Neuronal stem cell (in vitro differentiated cells): Measurements from ENCODE around the gene CXCL9.
"Not testable (repeated sequence)": the region's sequence is repeated elsewhere in the genome, so short reads cannot be mapped to it uniquely, and the experiment has no call there.

ENCODE experiments used
- DNase-seq: peaks from one replicate; pipeline ENCODE4 v3.0.0-alpha.2; 2013; ENCODE audit warnings: low spot score
- H2AFZ ChIP-seq: one replicate; pipeline ENCODE4 v1.6.1; 2013; ENCODE audit warnings: mild to moderate bottlenecking, low read length, inconsistent platforms
- H2AK5ac ChIP-seq: 2 replicates; pipeline ENCODE4 v1.6.1; 2013; ENCODE audit warnings: low read depth, mild to moderate bottlenecking, inconsistent platforms, low read length, moderate library complexity, mixed read lengths
- H2BK120ac ChIP-seq: 2 replicates; pipeline ENCODE4 v1.6.1; 2013; ENCODE audit warnings: low read depth, mild to moderate bottlenecking, inconsistent platforms, low read length, moderate library complexity, mixed read lengths
- H2BK12ac ChIP-seq: one replicate; pipeline ENCODE4 v1.6.1; 2013; ENCODE audit warnings: low read length, inconsistent platforms
- H2BK15ac ChIP-seq: 2 replicates; pipeline ENCODE4 v1.6.1; 2013; ENCODE audit warnings: mild to moderate bottlenecking, low read length, inconsistent platforms, mixed read lengths
- H2BK5ac ChIP-seq: one replicate; pipeline ENCODE4 v1.6.1; 2013; ENCODE audit warnings: inconsistent platforms, mild to moderate bottlenecking, low read length, moderate library complexity
- H3K14ac ChIP-seq: one replicate; pipeline ENCODE4 v1.6.1; 2013; ENCODE audit warnings: low read length, inconsistent platforms
- H3K18ac ChIP-seq: 2 replicates; pipeline ENCODE4 v1.6.1; 2013; ENCODE audit warnings: low read length, inconsistent platforms
- H3K23ac ChIP-seq: 2 replicates; pipeline ENCODE4 v1.6.1; 2013; ENCODE audit warnings: low read depth, mild to moderate bottlenecking, mixed read lengths, low read length, inconsistent platforms; ENCODE audit not compliant: poor library complexity
- H3K27ac ChIP-seq: replicated peaks from 3 replicates; pipeline ENCODE4 v1.5.1; 2013; ENCODE audit warnings: low read length, inconsistent platforms
- H3K27me3 ChIP-seq, 3 experiments: 2 replicates each; pipeline ENCODE4 v1.6.1; 2013; ENCODE audit warnings: low read length in 3 of 3, mild to moderate bottlenecking in 2 of 3, inconsistent platforms in 1 of 3, low read depth in 1 of 3, mixed read lengths in 1 of 3, moderate library complexity in 1 of 3; ENCODE audit not compliant: control insufficient read depth in 3 of 3, insufficient read depth in 3 of 3
- H3K36me3 ChIP-seq, 2 donors: replicated peaks in 1 of 2; 2 replicates each; pipeline ENCODE4 v1.6.1; 2013; ENCODE audit warnings: low read length in 2 of 2; ENCODE audit not compliant: control insufficient read depth in 2 of 2, insufficient read depth in 2 of 2
- H3K4ac ChIP-seq: 2 replicates; pipeline ENCODE4 v1.6.1; 2013; ENCODE audit warnings: inconsistent platforms, mild to moderate bottlenecking, low read length, moderate library complexity
- H3K4me1 ChIP-seq, 2 donors: 1 replicate in 1 of 2; 2 replicates in 1 of 2; pipeline ENCODE4 v1.6.1; 2013; ENCODE audit warnings: low read length in 2 of 2, low read depth in 1 of 2; ENCODE audit not compliant: control insufficient read depth in 2 of 2, insufficient read depth in 1 of 2
- H3K4me2 ChIP-seq: one replicate; pipeline ENCODE4 v1.6.1; 2013; ENCODE audit warnings: mild to moderate bottlenecking, low read length, inconsistent platforms; ENCODE audit not compliant: insufficient read depth, poor library complexity, severe bottlenecking
- H3K4me3 ChIP-seq, 2 donors: 2 replicates each; pipeline ENCODE4 v1.5.1; 2013; ENCODE audit warnings: low read length in 2 of 2, mild to moderate bottlenecking in 2 of 2, inconsistent platforms in 1 of 2, moderate library complexity in 1 of 2
- H3K79me1 ChIP-seq: one replicate; pipeline ENCODE4 v1.6.1; 2013; ENCODE audit warnings: low read depth, mild to moderate bottlenecking, inconsistent platforms, low read length, moderate library complexity
- H3K9ac ChIP-seq: one replicate; pipeline ENCODE4 v1.6.1; 2013; ENCODE audit warnings: mild to moderate bottlenecking, low read depth, low read length, inconsistent platforms; ENCODE audit not compliant: poor library complexity
- H3K9me3 ChIP-seq, 2 donors: replicated peaks in 1 of 2; 2 replicates each; pipeline versions ENCODE3 to v1.6.1; 2013; ENCODE audit warnings: low read length in 2 of 2, mild to moderate bottlenecking in 2 of 2, inconsistent platforms in 1 of 2, low read depth in 1 of 2, mixed read lengths in 1 of 2, moderate library complexity in 1 of 2; ENCODE audit not compliant: control insufficient read depth in 2 of 2, insufficient read depth in 1 of 2
- H4K8ac ChIP-seq: one replicate; pipeline ENCODE4 v1.6.1; 2013; ENCODE audit warnings: low read depth, mild to moderate bottlenecking, inconsistent platforms, low read length, moderate library complexity
- H4K91ac ChIP-seq: one replicate; pipeline ENCODE4 v1.6.1; 2013; ENCODE audit warnings: low read length, low read depth, mild to moderate bottlenecking, inconsistent platforms; ENCODE audit not compliant: poor library complexity
- WGBS, 2 donors: extraction: QIAGEN DNeasy Blood & Tissue Kit; methylation state at CpG; one replicate each; pipeline ENCODE4 v1.1.7; 2013; ENCODE audit warnings: missing lambda C conversion rate in 2 of 2, mixed read lengths in 1 of 2; ENCODE audit not compliant: insufficient read length in 2 of 2, insufficient replicate concordance in 1 of 2; ENCODE audit errors: extremely low coverage in 2 of 2; 5-methylcytosine and 5-hydroxymethylcytosine counted together

CXCL9 gene

DNA sequence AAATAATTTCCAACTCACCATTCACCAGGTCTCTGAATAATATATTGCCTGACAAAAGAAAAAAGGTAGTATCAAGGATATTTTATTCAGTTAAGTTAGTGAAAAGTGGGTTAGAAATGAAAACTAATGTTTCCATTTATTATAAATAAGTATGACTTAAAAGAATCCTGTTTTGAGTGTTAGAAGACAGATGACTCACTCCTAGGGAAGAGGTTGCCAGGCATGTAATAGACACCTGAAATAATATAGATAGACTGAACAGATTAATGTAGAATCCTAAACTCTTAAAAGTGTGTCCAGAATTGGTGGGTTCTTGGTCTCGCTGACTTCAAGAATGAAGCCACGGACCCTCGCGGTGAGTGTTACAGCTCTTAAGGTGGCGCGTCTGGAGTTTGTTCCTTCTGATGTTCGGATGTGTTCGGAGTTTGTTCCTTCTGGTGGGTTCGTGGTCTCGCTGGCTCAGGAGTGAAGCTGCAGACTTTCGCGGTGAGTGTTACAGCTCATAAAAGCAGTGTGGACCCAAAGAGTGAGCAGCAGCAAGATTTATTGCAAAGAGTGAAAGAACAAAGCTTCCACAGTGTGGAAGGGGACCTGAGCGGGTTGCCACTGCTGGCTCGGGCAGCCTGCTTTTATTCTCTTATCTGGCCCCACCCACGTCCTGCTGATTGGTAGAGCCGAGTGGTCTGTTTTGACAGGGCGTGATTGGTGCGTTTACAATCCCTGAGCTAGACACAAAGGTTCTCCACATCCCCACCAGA lies 35.1 kb upstream of the CXCL9 start:
- not testable (repeated sequence) for H2AFZ ChIP-seq, H3K36me3 ChIP-seq, H3K9me3 ChIP-seq, H2BK5ac ChIP-seq, H4K91ac ChIP-seq, H2BK120ac ChIP-seq, H3K4me3 ChIP-seq, H2BK15ac ChIP-seq, H3K9ac ChIP-seq, H3K23ac ChIP-seq, H3K4me2 ChIP-seq, H3K4me1 ChIP-seq, H3K27ac ChIP-seq, H2BK12ac ChIP-seq, H3K79me1 ChIP-seq, H3K18ac ChIP-seq, DNase-seq, H4K8ac ChIP-seq, H3K27me3 ChIP-seq, H3K4ac ChIP-seq, H3K14ac ChIP-seq, H2AK5ac ChIP-seq
- no CpG with 5 or more reads among the region's 18 CpGs for WGBS, 2 donors

DNA sequence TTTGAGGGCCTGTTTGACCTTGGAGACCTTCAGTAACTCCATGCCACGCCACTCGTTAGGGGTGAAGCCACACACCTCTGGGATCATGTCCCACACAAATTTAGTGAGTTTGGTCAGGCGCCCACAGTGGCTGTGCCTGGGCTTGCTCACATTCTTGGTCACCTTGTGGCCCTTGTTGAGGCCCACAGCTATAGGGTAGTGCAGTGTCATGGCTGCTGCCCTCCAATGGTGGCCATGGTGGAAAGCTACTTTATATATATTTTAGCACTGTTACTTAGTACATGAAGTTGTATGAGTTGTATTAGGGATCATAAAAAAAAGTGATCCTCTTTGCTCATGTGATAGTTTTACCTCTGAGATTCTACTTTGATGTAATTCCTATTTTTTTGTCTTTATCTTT lies 29.5 kb upstream of the CXCL9 start:
- no peak overlapping the region for H2BK12ac ChIP-seq
- H2BK15ac ChIP-seq, result no peak overlapping the region
- WGBS, 2 donors, result no CpG with 5 or more reads among the region's 3 CpGs

DNA sequence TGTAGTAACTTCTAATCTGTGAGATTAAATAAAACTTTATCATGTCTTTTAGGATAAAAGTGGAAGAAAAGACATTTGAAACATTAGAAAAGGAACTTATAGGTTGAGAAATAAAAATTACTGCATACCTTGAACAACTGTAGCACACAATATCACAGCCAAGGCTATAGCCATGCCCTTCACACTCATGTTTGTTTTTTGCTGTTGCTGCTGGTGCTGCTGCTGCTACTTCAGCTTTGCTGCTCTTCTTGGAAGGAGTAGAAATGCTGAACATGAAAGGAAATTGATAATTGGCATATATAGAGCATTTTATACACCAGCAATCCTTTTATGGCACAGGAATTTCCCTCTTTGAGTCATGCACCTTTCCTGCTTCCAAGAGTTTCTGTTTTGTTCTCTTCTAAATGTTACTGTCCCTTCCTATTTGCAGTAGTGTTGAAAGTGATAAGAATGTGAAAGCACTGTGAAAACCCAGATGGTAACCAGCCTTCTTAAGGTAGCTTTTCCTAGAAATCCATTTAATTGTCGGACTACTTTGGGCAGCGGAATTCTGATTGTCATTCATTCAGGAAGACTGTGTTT lies 28.6 kb upstream of the CXCL9 start, which contains the start of gene CXCL11:
TSS of gene CXCL11 (minus strand) at position 272 of the 582 bp plus-strand sequence. CDS start at position 189, 83 bp downstream.
- Histone ChIP-seq H2BK12ac (no peak within 1 kb of the TSS), H4K8ac (no peak within 1 kb of the TSS), H3K18ac (no peak within 1 kb of the TSS), H2AFZ (no peak within 1 kb of the TSS), H4K91ac (no peak within 1 kb of the TSS), H3K14ac (no peak within 1 kb of the TSS), H2BK15ac (no peak within 1 kb of the TSS), H3K27ac (no peak within 1 kb of the TSS), H3K4me2 (no peak within 1 kb of the TSS), H2AK5ac (no peak within 1 kb of the TSS), H3K4ac (no peak within 1 kb of the TSS), H3K9ac (no peak within 1 kb of the TSS), H2BK5ac (no peak within 1 kb of the TSS), H3K27me3 (peaks cover 0 to 18% (median 0%) of the 10 kb centered on the region in 3 experiments), H2BK120ac (no peak within 1 kb of the TSS), H3K4me3 (no peak within 1 kb of the TSS), H3K79me1 (no peaks in the 10 kb centered on the region), H3K36me3 (no peaks in the 10 kb centered on the region), H3K4me1 (no peaks in the 10 kb centered on the region), H3K23ac (no peak within 1 kb of the TSS), H3K9me3 (no peaks in the 10 kb centered on the region)
- no peak for DNase-seq
- WGBS, 2 donors, result no CpG with 5 or more reads among the region's 2 CpGs

More for the DNA sequence above, 29.5 kb upstream of the CXCL9 start:
- no peak for DNase-seq
- no peak overlapping the region for H3K9ac ChIP-seq
- H2AFZ ChIP-seq, result no peak overlapping the region
- no peak overlapping the region for H3K27ac ChIP-seq
- H2BK5ac ChIP-seq, result no peak overlapping the region
- no peak overlapping the region for H3K4me3 ChIP-seq
- no peak overlapping the region for H3K18ac ChIP-seq
- no peaks in the 10 kb centered on the region for H3K36me3 ChIP-seq
- H3K4ac ChIP-seq, result no peak overlapping the region
- no peak overlapping the region for H3K14ac ChIP-seq
- H2BK120ac ChIP-seq, result no peak overlapping the region
- H3K23ac ChIP-seq, result no peak overlapping the region
- no peak overlapping the region for H2AK5ac ChIP-seq
- H3K9me3 ChIP-seq, result no peaks in the 10 kb centered on the region
- H3K79me1 ChIP-seq, result no peaks in the 10 kb centered on the region
- no peaks in the 10 kb centered on the region for H3K4me1 ChIP-seq
- H3K4me2 ChIP-seq, result no peak overlapping the region
- no peak overlapping the region for H4K91ac ChIP-seq
- H3K27me3 ChIP-seq, result peaks cover 0 to 12% (median 0%) of the 10 kb centered on the region in 3 experiments
- no peak overlapping the region for H4K8ac ChIP-seq

DNA sequence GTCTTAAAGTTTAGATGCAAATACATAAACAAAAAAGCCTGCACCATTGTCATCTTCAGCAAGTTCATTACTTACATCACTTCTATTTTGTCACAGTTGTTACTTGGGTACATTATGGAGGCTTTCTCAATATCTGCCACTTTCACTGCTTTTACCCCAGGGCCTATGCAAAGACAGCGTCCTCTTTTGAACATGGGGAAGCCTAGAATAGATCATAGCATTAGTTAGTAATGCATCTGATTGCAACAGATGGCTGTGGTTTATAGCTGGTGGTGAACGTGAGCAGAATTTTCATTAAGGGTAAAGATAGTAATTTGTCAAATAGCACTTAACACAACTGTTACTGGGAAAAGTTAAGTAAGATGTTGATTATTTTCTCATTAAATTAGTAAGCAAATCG lies 27.8 kb upstream of the CXCL9 start:
- Histone ChIP-seq H3K27me3 (peaks cover 0 to 23% (median 0%) of the 10 kb centered on the region in 3 experiments), H3K4me1 (no peaks in the 10 kb centered on the region), H3K9me3 (no peaks in the 10 kb centered on the region), H3K4ac (no peak overlapping the region), H3K23ac (no peak overlapping the region), H2BK15ac (no peak overlapping the region), H3K4me3 (no peak overlapping the region), H2AFZ (no peak overlapping the region), H4K8ac (no peak overlapping the region), H3K14ac (no peak overlapping the region), H3K36me3 (no peaks in the 10 kb centered on the region), H3K79me1 (no peaks in the 10 kb centered on the region), H4K91ac (no peak overlapping the region), H2BK12ac (no peak overlapping the region), H3K4me2 (no peak overlapping the region), H3K9ac (no peak overlapping the region), H3K18ac (no peak overlapping the region), H2AK5ac (no peak overlapping the region), H3K27ac (no peak overlapping the region), H2BK120ac (no peak overlapping the region), H2BK5ac (no peak overlapping the region)
- no CpG with 5 or more reads among the region's 3 CpGs for WGBS, 2 donors
- no peak for DNase-seq
